ENCODE data around the gene ZNF746.

ZNF746 gene

GRCh38 chr7:149496642-149497391, 792 bp downstream of the ZNF746 start (continued):
- TF ChIP-seq ZNF488 (tag by site-specific recombination; IDR thresholded peaks at IDR 0.05) (no peak), ZBTB26 (tag by site-specific recombination; optimal IDR thresholded peaks at IDR 0.05) (peak; percentile 58), TRIM28 (IDR thresholded peaks at IDR 0.05; ENCODE audit: borderline replicate concordance, low read length) (no peak), ZNF311 (tag by site-specific recombination; IDR thresholded peaks at IDR 0.05; ENCODE audit: borderline replicate concordance) (no peak), RBAK (tag by site-specific recombination; IDR thresholded peaks at IDR 0.05) (no peak), ZSCAN18 (tag by site-specific recombination; IDR thresholded peaks at IDR 0.05) (no peak)

GRCh38 chr7:149495785-149496641, 1.6 kb downstream of the ZNF746 start:
- Histone ChIP-seq H3K4me1 (ENCODE audit: control insufficient read depth, insufficient read depth, low read length) (0 out of 2 replicates have a peak, but pooled peaks cover 3% of the 10 kb centered on the region), H3K36me3 (ENCODE audit: control insufficient read depth in 2 of 2, insufficient read depth in 1 of 2, low read length in 2 of 2) (peaks cover 7 to 49% of the 10 kb centered on the region in 2 experiments; a peak in 2 of 3 replicates), H3K4me3 (ENCODE audit: low read depth, low read length) (peak overlapping the region; percentile 79), H3K9me3 (ENCODE audit: control insufficient read depth, insufficient read depth, low read depth, low read length) (no peaks in the 10 kb centered on the region), H3K27ac (ENCODE audit: extremely low read depth, low read depth, low read length) (peak overlapping the region; percentile 86; the same call in 1 of the 2 replicates)
- CTCF ChIA-PET: interaction anchor here (0.5 to 2.0 kb wide), 14 partner anchors 21 to 1016 kb away, joined by 3 to 7 read pairs (median 4); partner anchors contain the start of gene ZNF777
- POLR2A ChIA-PET: interaction anchor here (0.6 to 1.8 kb wide), 6 partner anchors 36 to 376 kb away, joined by 3 to 6 read pairs (median 3); partner anchors contain the start of genes ZNF777 and ZNF783
- TF ChIP-seq PATZ1 (tag by site-specific recombination; IDR thresholded peaks at IDR 0.05) (0 out of 2 replicates have a peak, but pooled peaks have one; percentile 27), ZNF394 (tag by site-specific recombination; IDR thresholded peaks at IDR 0.05; ENCODE audit: borderline replicate concordance) (peak; percentile 67; the same call in 1 of the 2 replicates), CTCF (tag by site-specific recombination; IDR thresholded peaks at IDR 0.05) (no peak), EGR2 (tag by site-specific recombination; IDR thresholded peaks at IDR 0.05; ENCODE audit: low read depth) (no peak), ZNF354C (tag by site-specific recombination; IDR thresholded peaks at IDR 0.05; ENCODE audit: borderline replicate concordance, low read depth) (no peak), SETDB1 (IDR thresholded peaks at IDR 0.05; ENCODE audit: insufficient read length, low read length) (no peak), ZNF776 (tag by site-specific recombination; IDR thresholded peaks at IDR 0.05; ENCODE audit: borderline replicate concordance) (no peak), ZNF792 (tag by site-specific recombination; IDR thresholded peaks at IDR 0.05) (no peak), REPIN1 (tag by site-specific recombination; IDR thresholded peaks at IDR 0.05; ENCODE audit: low read depth) (no peak), ZNF692 (tag by site-specific recombination; IDR thresholded peaks at IDR 0.05) (no peak), ZNF302 (tag by site-specific recombination; IDR thresholded peaks at IDR 0.05; ENCODE audit: low read depth) (no peak), PRDM4 (tag by site-specific recombination; IDR thresholded peaks at IDR 0.05) (peak; percentile 56; the same call in 1 of the 2 replicates), ZBTB48 (tag by site-specific recombination; IDR thresholded peaks at IDR 0.05) (0 out of 2 replicates have a peak, but pooled peaks have one; percentile 36)
